ENCODE results near the gene BCO2.

Gene BCO2

DNA sequence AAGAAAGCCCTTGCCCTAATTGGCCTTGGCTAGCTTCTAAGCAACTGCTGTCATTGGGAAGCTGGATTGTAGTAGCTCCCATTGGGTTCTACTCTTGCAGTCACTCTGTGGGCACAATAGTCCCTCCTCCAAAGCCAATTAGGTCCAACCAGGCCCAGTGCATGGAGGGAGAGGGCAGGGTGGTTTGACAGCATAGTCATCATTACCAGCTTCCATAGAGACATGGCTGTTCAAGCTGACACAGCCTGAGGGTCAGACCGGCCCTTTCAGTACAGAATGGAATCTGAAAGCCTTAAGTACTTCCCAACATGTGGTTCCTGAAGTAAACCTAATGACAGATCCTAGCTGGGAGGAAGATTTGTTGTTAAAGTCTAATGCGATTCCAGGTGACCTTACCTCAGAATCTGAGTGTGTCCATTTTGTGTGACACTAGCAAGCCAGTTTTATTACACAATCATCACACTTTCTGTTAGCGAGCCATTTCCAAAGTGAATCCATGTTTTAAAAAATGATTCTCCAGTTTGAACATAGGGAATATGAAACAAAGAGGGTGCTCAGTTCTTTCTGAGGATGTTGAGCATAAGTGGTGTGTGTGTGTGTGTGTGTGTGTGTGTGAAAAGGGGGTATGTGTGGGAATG, 78.4 kb downstream of the BCO2 start:
- DNase-seq = no peak

DNA sequence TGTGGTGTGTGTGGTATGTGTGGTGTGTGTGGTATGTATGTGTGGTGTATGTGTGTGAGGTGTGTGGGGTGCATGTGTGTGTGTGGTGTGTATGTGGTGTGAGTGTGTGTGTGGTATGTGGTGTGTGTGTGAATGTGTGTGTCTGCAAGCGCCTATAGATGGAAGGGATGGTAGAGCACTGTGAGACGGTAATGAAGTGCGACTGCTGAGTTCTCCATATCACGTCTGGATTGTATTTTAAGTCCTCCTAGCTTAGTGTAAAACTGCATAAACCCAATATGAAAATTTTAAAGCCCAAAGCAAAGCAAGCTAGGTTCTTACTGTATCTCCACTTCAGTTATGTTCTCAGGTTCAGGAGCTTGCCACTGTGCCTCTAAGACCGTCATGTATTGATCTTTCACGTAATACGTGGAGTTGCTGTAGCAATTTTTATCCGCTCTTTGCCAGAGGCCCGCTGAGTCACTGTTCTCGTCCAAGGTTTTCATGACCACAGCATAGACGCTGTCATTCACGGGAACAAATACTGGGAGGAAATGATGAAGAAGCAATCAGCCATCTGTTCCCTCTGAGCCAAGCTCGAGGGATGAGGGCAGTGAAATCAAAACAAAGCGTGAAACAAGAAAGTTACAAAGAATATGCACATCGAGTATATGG, 79.9 kb downstream of the BCO2 start:
- DNase-seq = no peak

- no peak for DNase-seq
Observed at GRCh38 chr11:112260490-112260889, 85.2 kb downstream of the BCO2 start, which contains the start of gene PLET1. PLET1 (minus strand) TSS chr11:112260860; CDS start chr11:112260589, 271 bp downstream.

GRCh38 chr11:112265659-112266409, 90.5 kb downstream of the BCO2 start:
- DNase-seq = no peak

GRCh38 chr11:112266410-112266778, 91.1 kb downstream of the BCO2 start:
- no peak for DNase-seq

DNA sequence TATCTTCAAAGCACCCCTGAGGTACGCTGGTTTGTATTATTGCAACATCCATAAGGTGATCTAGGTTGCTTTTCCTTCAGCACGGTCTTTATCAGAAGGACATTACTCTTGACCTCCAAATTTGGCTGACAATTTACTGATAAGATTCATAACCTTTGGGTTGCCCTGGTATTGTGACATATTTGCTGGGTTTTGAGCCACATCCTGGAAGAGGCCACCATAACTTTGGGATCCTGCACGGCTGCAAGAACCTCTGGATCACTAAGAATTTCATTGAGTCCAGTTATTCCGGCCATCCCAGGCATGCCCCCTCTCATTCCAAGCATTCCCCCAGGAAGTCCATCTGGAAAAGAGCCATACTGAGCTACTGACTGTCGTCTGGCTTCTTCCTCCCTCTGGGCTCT, 91.9 kb downstream of the BCO2 start:
- no peak for DNase-seq

DNA sequence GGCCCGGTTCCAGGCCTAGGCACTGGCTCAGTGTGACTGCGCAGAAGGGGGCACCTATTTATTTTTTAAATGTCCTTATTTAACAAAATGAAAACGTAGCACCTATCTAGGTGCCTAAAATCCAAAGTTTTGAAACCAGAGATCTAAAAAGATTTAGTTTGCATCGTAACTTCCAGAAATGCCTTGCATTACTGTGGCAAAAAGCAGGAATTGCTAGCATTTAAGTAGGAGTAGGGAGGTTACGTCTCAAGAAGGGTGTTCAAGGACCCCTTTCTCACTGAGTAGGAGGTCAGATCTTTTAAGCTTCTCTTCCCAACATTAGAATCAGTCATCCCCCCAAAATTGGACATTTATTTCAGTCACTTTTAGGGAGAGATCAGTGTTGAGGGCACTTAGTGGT, 93.1 kb downstream of the BCO2 start:
- no peak for DNase-seq

All from right kidney (tissue), 1 donor.